Activated CD4-positive, alpha-beta T cell treated with anti-CD3 and anti-CD28 coated beads, Interleukin-2, amount 50 U/mL, for 4 hours (primary cell): ENCODE data around the gene C6orf89.

Experiments used
- DNase-seq, 2 experiments: peaks; one replicate each; pipeline ENCODE4 v3.0.0-alpha.2; 2020

C6orf89 gene

GRCh38 chr6:36970892-36971842 is 85.4 kb downstream of the C6orf89 start:
- no peak for DNase-seq

GRCh38 chr6:36971921-36972673 is 86.3 kb downstream of the C6orf89 start:
- no peak for DNase-seq

GRCh38 chr6:36973190-36973589 is 87.4 kb downstream of the C6orf89 start:
- DNase-seq, result no peak

- DNase-seq, result no peak
Measured at GRCh38 chr6:36973647-36974046, 87.9 kb downstream of the C6orf89 start.

GRCh38 chr6:36975231-36976006 is 89.7 kb downstream of the C6orf89 start:
- no peak for DNase-seq

GRCh38 chr6:36976007-36976264 is 90.2 kb downstream of the C6orf89 start:
- no peak for DNase-seq

GRCh38 chr6:36976509-36976908 is 90.8 kb downstream of the C6orf89 start:
- DNase-seq, result no peak

GRCh38 chr6:36976931-36977330 is 91.2 kb downstream of the C6orf89 start:
- no peak for DNase-seq

GRCh38 chr6:36977470-36977941 is 91.8 kb downstream of the C6orf89 start:
- no peak for DNase-seq
